GM23338 (cell line): ENCODE measurements around the gene OSBPL1A. TPM values are rescaled to one million over a fixed set of nuclear protein-coding genes. Genes with fewer than 3 reads are reported as not detected.

ENCODE experiments used
- ATAC-seq: fragments of 200-7000 bp; cut with Tn5 transposase; 3 replicates; pipeline ENCODE4 v1.9.1; 2020
- DNase-seq: peaks from one replicate; pipeline ENCODE4 v3.0.0-alpha.2; 2015; ENCODE audit warnings: low spot score
- H2AFZ ChIP-seq: fragments of 200-600 bp; sonication (generic); 2 replicates; pipeline ENCODE4 v1.8.0; 2016; ENCODE audit warnings: antibody characterized with exemption, mild to moderate bottlenecking, moderate library complexity
- H3F3A ChIP-seq: fragments of 200-600 bp; sonication (generic); replicated peaks from 2 replicates; pipeline ENCODE4 v1.8.0; 2017; ENCODE audit warnings: antibody characterized with exemption, mixed run types, low read depth
- H3K27ac ChIP-seq: fragments of 200-600 bp; sonication (generic); 2 replicates; pipeline ENCODE4 v1.6.1; 2016; ENCODE audit warnings: low read depth
- H3K27me3 ChIP-seq: fragments of 200-600 bp; sonication (generic); 2 replicates; pipeline ENCODE4 v1.8.0; 2016; ENCODE audit warnings: mild to moderate bottlenecking, mixed run types, moderate library complexity; ENCODE audit not compliant: insufficient read depth
- H3K36me3 ChIP-seq: fragments of 200-600 bp; sonication (generic); 2 replicates; pipeline ENCODE4 v1.8.0; 2016; ENCODE audit warnings: mild to moderate bottlenecking; ENCODE audit not compliant: insufficient read depth
- H3K4me1 ChIP-seq: fragments of 200-600 bp; sonication (generic); 2 replicates; pipeline ENCODE4 v1.8.0; 2016; ENCODE audit warnings: mild to moderate bottlenecking, moderate library complexity; ENCODE audit not compliant: insufficient read depth
- H3K4me2 ChIP-seq: fragments of 200-600 bp; sonication (generic); 2 replicates; pipeline ENCODE4 v1.7.1; 2017; ENCODE audit warnings: mixed run types
- H3K4me3 ChIP-seq: fragments of 200-600 bp; sonication (generic); 2 replicates; pipeline ENCODE4 v1.6.1; 2016; ENCODE audit warnings: mixed run types
- H3K79me2 ChIP-seq: fragments of 200-600 bp; sonication (generic); replicated peaks from 2 replicates; pipeline ENCODE4 v1.8.0; 2017; ENCODE audit warnings: mild to moderate bottlenecking; ENCODE audit not compliant: insufficient read depth
- H3K9me2 ChIP-seq: fragments of 200-600 bp; sonication (generic); 2 replicates; pipeline ENCODE4 v1.8.0; 2017; ENCODE audit not compliant: insufficient read depth
- H4K20me1 ChIP-seq: fragments of 200-600 bp; sonication (generic); replicated peaks from 2 replicates; pipeline ENCODE4 v1.8.0; 2017; ENCODE audit warnings: mild to moderate bottlenecking; ENCODE audit not compliant: insufficient read depth
- H3K27ac Mint-ChIP-seq: 2 replicates; pipeline ENCODE4 v1.8.0; 2020; ENCODE audit warnings: inconsistent platforms, mild to moderate bottlenecking, moderate library complexity, mixed read lengths
- H3K27me3 Mint-ChIP-seq: 3 replicates; pipeline ENCODE4 v1.8.0; 2022; ENCODE audit warnings: low read depth, mild to moderate bottlenecking, moderate library complexity, mixed read lengths, inconsistent platforms; ENCODE audit not compliant: insufficient read depth, poor library complexity
- H3K36me3 Mint-ChIP-seq: 3 replicates; pipeline ENCODE4 v1.8.0; 2021; ENCODE audit warnings: low read depth, mild to moderate bottlenecking, inconsistent platforms, moderate library complexity, mixed read lengths
- H3K4me1 Mint-ChIP-seq: 3 replicates; pipeline ENCODE4 v1.8.0; 2020; ENCODE audit warnings: mild to moderate bottlenecking, inconsistent platforms, mixed read lengths
- H3K4me3 Mint-ChIP-seq: 3 replicates; pipeline ENCODE4 v1.8.0; 2021; ENCODE audit warnings: moderate library complexity, mild to moderate bottlenecking, inconsistent platforms, mixed read lengths
- H3K9me3 Mint-ChIP-seq: 3 replicates; pipeline ENCODE4 v1.8.0; 2020; ENCODE audit warnings: moderate library complexity, mild to moderate bottlenecking, inconsistent platforms, mixed read lengths
- EZH2 ChIP-seq: fragments of 200-600 bp; sonication (generic); IDR thresholded peaks from one replicate; pipeline ENCODE4 v1.8.0; 2017; ENCODE audit warnings: antibody characterized with exemption, mild to moderate bottlenecking, low read depth; ENCODE audit not compliant: unreplicated experiment
- EZH2phosphoT487 ChIP-seq: fragments of 200-600 bp; sonication (generic); IDR thresholded peaks from one replicate; pipeline ENCODE4 v1.8.1; 2018; ENCODE audit warnings: antibody characterized with exemption; ENCODE audit not compliant: unreplicated experiment
- JUNB ChIP-seq: IDR thresholded peaks from one replicate; pipeline ENCODE4 v1.6.1; 2016; ENCODE audit warnings: antibody characterized with exemption; ENCODE audit not compliant: unreplicated experiment
- ZNF114 ChIP-seq: fragments of 250-450 bp; sonication (Bioruptor Pico); IDR thresholded peaks from 2 replicates; pipeline ENCODE4 v1.5.0; 2020; ENCODE audit warnings: mild to moderate bottlenecking, moderate library complexity
- polyA plus RNA-seq: library from polyadenylated mRNA; unstranded; fragments of >200 nt; fragmentation: Nextera tagmentation; extraction: Ambion mirVana; gene quantifications from 2 replicates; pipeline ENCODE4 v1.2.1, GENCODE V29; 2016
- total RNA-seq: library from RNA; depleted of rRNA; stranded (reverse); fragments of >200 nt; shearing (Covaris generic); gene quantifications from 2 replicates; pipeline ENCODE4 v1.2.3, GENCODE V29; 2014
- TF ChIP-seq, protein P1 (sequence below): IDR thresholded peaks from one replicate; pipeline ENCODE4 v1.6.1; 2018; ENCODE audit warnings: antibody characterized with exemption; ENCODE audit not compliant: unreplicated experiment
- TF ChIP-seq, protein P2 (sequence below): IDR thresholded peaks from 2 replicates; pipeline ENCODE4 v1.6.1; 2016; ENCODE audit warnings: antibody characterized with exemption
- TF ChIP-seq, protein P3 (sequence below): fragments of 250-450 bp; sonication (Bioruptor Pico); IDR thresholded peaks from 2 replicates; pipeline ENCODE4 v1.5.0; 2020; ENCODE audit warnings: mild to moderate bottlenecking, moderate library complexity

Gene OSBPL1A
- total and polyA plus RNA-seq, 2 experiments from 2014 or later: 55.6 to 71.4 TPM

DNA sequence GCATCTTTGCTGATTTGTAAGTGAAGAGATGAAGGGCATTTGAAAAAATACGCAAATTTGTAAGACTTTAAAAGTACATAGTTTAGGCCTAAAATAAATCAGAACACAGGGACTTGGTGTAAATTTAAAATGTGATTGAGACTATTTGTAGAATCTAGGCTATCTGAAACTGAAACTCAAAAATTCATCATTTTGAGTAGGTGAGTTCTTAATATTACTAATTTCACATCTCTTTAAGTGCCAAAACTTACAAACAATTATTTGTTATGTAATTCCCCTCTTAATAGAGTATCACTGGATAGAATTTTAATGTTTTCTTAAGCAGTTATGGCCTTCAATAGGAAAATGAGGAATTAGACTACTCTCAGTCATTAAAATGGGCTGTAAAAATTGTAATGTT lies 48.8 kb upstream of the OSBPL1A start:
- Histone ChIP-seq H3F3A (no peaks in the 10 kb centered on the region), H3K36me3 (peaks cover 57% of the 10 kb centered on the region), H2AFZ (no peak overlapping the region), H3K79me2 (no peaks in the 10 kb centered on the region), H3K4me1 (no peaks in the 10 kb centered on the region), H3K9me2 (no peaks in the 10 kb centered on the region), H3K27ac (no peak overlapping the region), H3K27me3 (no peaks in the 10 kb centered on the region), H3K4me3 (no peak overlapping the region), H4K20me1 (no peaks in the 10 kb centered on the region), H3K4me2 (no peak overlapping the region)
- H3K27me3 Mint-ChIP-seq: no peaks in the 10 kb centered on the region
- DNase-seq (no peak), ATAC-seq (no peak)
- no peaks in the 10 kb centered on the region for H3K4me1 Mint-ChIP-seq
- H3K36me3 Mint-ChIP-seq: peaks cover 69% of the 10 kb centered on the region
- TF ChIP-seq ZNF114 (CRISPR knock-in tag) (no peak), EZH2phosphoT487 (no peak), EZH2 (no peak), JUNB (no peak)
- TF ChIP-seq, protein P1, sequence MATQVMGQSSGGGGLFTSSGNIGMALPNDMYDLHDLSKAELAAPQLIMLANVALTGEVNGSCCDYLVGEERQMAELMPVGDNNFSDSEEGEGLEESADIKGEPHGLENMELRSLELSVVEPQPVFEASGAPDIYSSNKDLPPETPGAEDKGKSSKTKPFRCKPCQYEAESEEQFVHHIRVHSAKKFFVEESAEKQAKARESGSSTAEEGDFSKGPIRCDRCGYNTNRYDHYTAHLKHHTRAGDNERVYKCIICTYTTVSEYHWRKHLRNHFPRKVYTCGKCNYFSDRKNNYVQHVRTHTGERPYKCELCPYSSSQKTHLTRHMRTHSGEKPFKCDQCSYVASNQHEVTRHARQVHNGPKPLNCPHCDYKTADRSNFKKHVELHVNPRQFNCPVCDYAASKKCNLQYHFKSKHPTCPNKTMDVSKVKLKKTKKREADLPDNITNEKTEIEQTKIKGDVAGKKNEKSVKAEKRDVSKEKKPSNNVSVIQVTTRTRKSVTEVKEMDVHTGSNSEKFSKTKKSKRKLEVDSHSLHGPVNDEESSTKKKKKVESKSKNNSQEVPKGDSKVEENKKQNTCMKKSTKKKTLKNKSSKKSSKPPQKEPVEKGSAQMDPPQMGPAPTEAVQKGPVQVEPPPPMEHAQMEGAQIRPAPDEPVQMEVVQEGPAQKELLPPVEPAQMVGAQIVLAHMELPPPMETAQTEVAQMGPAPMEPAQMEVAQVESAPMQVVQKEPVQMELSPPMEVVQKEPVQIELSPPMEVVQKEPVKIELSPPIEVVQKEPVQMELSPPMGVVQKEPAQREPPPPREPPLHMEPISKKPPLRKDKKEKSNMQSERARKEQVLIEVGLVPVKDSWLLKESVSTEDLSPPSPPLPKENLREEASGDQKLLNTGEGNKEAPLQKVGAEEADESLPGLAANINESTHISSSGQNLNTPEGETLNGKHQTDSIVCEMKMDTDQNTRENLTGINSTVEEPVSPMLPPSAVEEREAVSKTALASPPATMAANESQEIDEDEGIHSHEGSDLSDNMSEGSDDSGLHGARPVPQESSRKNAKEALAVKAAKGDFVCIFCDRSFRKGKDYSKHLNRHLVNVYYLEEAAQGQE: no peak
- TF ChIP-seq, protein P2, sequence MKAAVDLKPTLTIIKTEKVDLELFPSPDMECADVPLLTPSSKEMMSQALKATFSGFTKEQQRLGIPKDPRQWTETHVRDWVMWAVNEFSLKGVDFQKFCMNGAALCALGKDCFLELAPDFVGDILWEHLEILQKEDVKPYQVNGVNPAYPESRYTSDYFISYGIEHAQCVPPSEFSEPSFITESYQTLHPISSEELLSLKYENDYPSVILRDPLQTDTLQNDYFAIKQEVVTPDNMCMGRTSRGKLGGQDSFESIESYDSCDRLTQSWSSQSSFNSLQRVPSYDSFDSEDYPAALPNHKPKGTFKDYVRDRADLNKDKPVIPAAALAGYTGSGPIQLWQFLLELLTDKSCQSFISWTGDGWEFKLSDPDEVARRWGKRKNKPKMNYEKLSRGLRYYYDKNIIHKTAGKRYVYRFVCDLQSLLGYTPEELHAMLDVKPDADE: no peak
- TF ChIP-seq, protein P3, sequence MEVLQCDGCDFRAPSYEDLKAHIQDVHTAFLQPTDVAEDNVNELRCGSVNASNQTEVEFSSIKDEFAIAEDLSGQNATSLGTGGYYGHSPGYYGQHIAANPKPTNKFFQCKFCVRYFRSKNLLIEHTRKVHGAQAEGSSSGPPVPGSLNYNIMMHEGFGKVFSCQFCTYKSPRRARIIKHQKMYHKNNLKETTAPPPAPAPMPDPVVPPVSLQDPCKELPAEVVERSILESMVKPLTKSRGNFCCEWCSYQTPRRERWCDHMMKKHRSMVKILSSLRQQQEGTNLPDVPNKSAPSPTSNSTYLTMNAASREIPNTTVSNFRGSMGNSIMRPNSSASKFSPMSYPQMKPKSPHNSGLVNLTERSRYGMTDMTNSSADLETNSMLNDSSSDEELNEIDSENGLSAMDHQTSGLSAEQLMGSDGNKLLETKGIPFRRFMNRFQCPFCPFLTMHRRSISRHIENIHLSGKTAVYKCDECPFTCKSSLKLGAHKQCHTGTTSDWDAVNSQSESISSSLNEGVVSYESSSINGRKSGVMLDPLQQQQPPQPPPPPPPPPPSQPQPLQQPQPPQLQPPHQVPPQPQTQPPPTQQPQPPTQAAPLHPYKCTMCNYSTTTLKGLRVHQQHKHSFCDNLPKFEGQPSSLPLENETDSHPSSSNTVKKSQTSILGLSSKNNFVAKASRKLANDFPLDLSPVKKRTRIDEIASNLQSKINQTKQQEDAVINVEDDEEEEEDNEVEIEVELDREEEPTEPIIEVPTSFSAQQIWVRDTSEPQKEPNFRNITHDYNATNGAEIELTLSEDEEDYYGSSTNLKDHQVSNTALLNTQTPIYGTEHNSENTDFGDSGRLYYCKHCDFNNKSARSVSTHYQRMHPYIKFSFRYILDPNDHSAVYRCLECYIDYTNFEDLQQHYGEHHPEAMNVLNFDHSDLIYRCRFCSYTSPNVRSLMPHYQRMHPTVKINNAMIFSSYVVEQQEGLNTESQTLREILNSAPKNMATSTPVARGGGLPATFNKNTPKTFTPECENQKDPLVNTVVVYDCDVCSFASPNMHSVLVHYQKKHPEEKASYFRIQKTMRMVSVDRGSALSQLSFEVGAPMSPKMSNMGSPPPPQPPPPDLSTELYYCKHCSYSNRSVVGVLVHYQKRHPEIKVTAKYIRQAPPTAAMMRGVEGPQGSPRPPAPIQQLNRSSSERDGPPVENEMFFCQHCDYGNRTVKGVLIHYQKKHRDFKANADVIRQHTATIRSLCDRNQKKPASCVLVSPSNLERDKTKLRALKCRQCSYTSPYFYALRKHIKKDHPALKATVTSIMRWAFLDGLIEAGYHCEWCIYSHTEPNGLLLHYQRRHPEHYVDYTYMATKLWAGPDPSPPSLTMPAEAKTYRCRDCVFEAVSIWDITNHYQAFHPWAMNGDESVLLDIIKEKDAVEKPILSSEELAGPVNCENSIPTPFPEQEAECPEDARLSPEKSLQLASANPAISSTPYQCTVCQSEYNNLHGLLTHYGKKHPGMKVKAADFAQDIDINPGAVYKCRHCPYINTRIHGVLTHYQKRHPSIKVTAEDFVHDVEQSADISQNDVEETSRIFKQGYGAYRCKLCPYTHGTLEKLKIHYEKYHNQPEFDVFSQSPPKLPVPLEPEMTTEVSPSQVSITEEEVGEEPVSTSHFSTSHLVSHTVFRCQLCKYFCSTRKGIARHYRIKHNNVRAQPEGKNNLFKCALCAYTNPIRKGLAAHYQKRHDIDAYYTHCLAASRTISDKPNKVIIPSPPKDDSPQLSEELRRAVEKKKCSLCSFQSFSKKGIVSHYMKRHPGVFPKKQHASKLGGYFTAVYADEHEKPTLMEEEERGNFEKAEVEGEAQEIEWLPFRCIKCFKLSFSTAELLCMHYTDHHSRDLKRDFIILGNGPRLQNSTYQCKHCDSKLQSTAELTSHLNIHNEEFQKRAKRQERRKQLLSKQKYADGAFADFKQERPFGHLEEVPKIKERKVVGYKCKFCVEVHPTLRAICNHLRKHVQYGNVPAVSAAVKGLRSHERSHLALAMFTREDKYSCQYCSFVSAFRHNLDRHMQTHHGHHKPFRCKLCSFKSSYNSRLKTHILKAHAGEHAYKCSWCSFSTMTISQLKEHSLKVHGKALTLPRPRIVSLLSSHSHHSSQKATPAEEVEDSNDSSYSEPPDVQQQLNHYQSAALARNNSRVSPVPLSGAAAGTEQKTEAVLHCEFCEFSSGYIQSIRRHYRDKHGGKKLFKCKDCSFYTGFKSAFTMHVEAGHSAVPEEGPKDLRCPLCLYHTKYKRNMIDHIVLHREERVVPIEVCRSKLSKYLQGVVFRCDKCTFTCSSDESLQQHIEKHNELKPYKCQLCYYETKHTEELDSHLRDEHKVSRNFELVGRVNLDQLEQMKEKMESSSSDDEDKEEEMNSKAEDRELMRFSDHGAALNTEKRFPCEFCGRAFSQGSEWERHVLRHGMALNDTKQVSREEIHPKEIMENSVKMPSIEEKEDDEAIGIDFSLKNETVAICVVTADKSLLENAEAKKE (CRISPR knock-in tag): no peak
- H3K27ac Mint-ChIP-seq: no peak overlapping the region
- no peak overlapping the region for H3K4me3 Mint-ChIP-seq
- no peaks in the 10 kb centered on the region for H3K9me3 Mint-ChIP-seq
